HEK293 (cell line): ENCODE data around the gene HOOK1.
A peak's percentile ranks its signal among the peaks of the same experiment; 100 is the strongest.

ENCODE experiments used
- CTCF ChIA-PET: fragments of 350-600 bp; formaldehyde crosslinking; extraction: SDS; loops from one replicate; lab custom pipeline; 2021; ENCODE audit warnings: antibody characterized with exemption; lab: Yijun Ruan, JAX
- POLR2A ChIA-PET: fragments of 300-600 bp; formaldehyde crosslinking; extraction: SDS; loops from one replicate; lab custom pipeline; 2020; ENCODE audit warnings: antibody characterized with exemption, inconsistent platforms; lab: Yijun Ruan, JAX
- H3K27ac ChIP-seq: fragments of 200-500 bp; sonication (Bioruptor generic); 2 replicates; pipeline ENCODE4 v1.5.1; 2014; ENCODE audit warnings: low read depth, low read length, control low read depth, inconsistent platforms; ENCODE audit errors: extremely low read depth
- H3K36me3 ChIP-seq, 2 experiments: fragments of 200-500 bp in 1 of 2; sonication (Bioruptor generic) in 1 of 2; 1 replicate in 1 of 2; 2 replicates in 1 of 2; pipeline ENCODE4 v1.5.1; 2014 to 2017; ENCODE audit warnings: inconsistent platforms in 2 of 2, low read length in 2 of 2; ENCODE audit not compliant: control insufficient read depth in 2 of 2, insufficient read depth in 1 of 2
- H3K4me1 ChIP-seq: fragments of 200-500 bp; sonication (Bioruptor generic); 2 replicates; pipeline ENCODE4 v1.5.1; 2014; ENCODE audit warnings: mild to moderate bottlenecking, low read length, inconsistent platforms; ENCODE audit not compliant: control insufficient read depth, insufficient read depth
- H3K4me3 ChIP-seq: 2 replicates; pipeline ENCODE4 v1.5.1; 2011; ENCODE audit warnings: low read depth, mild to moderate bottlenecking, control low read depth, low read length, moderate library complexity
- H3K9me3 ChIP-seq: fragments of 200-500 bp; sonication (Bioruptor generic); 2 replicates; pipeline ENCODE4 v1.5.1; 2014; ENCODE audit warnings: low read depth, low read length, inconsistent platforms; ENCODE audit not compliant: control insufficient read depth, insufficient read depth
- BCL6B ChIP-seq: fragments of 450-650 bp; formaldehyde crosslinking; IDR thresholded peaks from 2 replicates; pipeline ENCODE4 v1.5.1; 2017; ENCODE audit warnings: missing biosample characterization, missing genetic modification characterization
- FEZF1 ChIP-seq: fragments of 450-650 bp; formaldehyde crosslinking; IDR thresholded peaks from 2 replicates; pipeline ENCODE4 v1.5.1; 2016; ENCODE audit warnings: missing biosample characterization, missing genetic modification characterization
- GLI4 ChIP-seq: fragments of 450-650 bp; formaldehyde crosslinking; IDR thresholded peaks from 2 replicates; pipeline ENCODE4 v1.5.1; 2016; ENCODE audit warnings: missing biosample characterization, missing genetic modification characterization
- HOXC10 ChIP-seq: sonication (generic); formaldehyde crosslinking; IDR thresholded peaks from 2 replicates; pipeline ENCODE4 v1.8.1; 2023; ENCODE audit warnings: mild to moderate bottlenecking, missing genetic modification reagents
- KLF16 ChIP-seq: fragments of 450-650 bp; formaldehyde crosslinking; IDR thresholded peaks from 2 replicates; pipeline ENCODE4 v1.5.1; 2017; ENCODE audit warnings: missing biosample characterization, missing genetic modification characterization
- PRDM1 ChIP-seq: fragments of 450-650 bp; formaldehyde crosslinking; IDR thresholded peaks from 2 replicates; pipeline ENCODE4; 2016; ENCODE audit warnings: missing biosample characterization, missing genetic modification characterization
- ZNF2 ChIP-seq: fragments of 450-650 bp; formaldehyde crosslinking; IDR thresholded peaks from 2 replicates; pipeline ENCODE4 v1.5.1; 2016; ENCODE audit warnings: missing biosample characterization, missing genetic modification characterization
- ZNF280D ChIP-seq: fragments of 450-650 bp; formaldehyde crosslinking; IDR thresholded peaks from 2 replicates; pipeline ENCODE4 v1.5.1; 2016; ENCODE audit warnings: missing biosample characterization, missing genetic modification characterization
- ZNF324 ChIP-seq: fragments of 450-650 bp; formaldehyde crosslinking; IDR thresholded peaks from 2 replicates; pipeline ENCODE4 v1.5.1; 2016; ENCODE audit warnings: missing biosample characterization, missing genetic modification characterization
- ZNF433 ChIP-seq: fragments of 450-650 bp; formaldehyde crosslinking; IDR thresholded peaks from 2 replicates; pipeline ENCODE4 v1.5.1; 2016; ENCODE audit warnings: missing biosample characterization, missing genetic modification characterization, low read depth
- ZNF510 ChIP-seq: fragments of 450-650 bp; formaldehyde crosslinking; IDR thresholded peaks from 2 replicates; pipeline ENCODE4 v1.5.1; 2018; ENCODE audit warnings: mild to moderate bottlenecking, missing genetic modification characterization, missing biosample characterization; ENCODE audit not compliant: insufficient replicate concordance
- ZNF645 ChIP-seq: fragments of 450-650 bp; formaldehyde crosslinking; IDR thresholded peaks from 2 replicates; pipeline ENCODE4; 2016; ENCODE audit warnings: missing biosample characterization, missing genetic modification characterization
- ZSCAN16 ChIP-seq: fragments of 450-650 bp; formaldehyde crosslinking; IDR thresholded peaks from 2 replicates; pipeline ENCODE4 v1.5.1; 2016; ENCODE audit warnings: missing biosample characterization, missing genetic modification characterization
- TF ChIP-seq, protein P1 (sequence below): fragments of 450-650 bp; formaldehyde crosslinking; IDR thresholded peaks from 2 replicates; pipeline ENCODE4 v1.5.1; 2016; ENCODE audit warnings: missing biosample characterization, missing genetic modification characterization
- TF ChIP-seq, protein P2 (sequence below): fragments of 450-650 bp; formaldehyde crosslinking; IDR thresholded peaks from 2 replicates; pipeline ENCODE4 v1.5.1; 2016; ENCODE audit warnings: missing biosample characterization, missing genetic modification characterization, borderline replicate concordance

The HOOK1 gene

DNA sequence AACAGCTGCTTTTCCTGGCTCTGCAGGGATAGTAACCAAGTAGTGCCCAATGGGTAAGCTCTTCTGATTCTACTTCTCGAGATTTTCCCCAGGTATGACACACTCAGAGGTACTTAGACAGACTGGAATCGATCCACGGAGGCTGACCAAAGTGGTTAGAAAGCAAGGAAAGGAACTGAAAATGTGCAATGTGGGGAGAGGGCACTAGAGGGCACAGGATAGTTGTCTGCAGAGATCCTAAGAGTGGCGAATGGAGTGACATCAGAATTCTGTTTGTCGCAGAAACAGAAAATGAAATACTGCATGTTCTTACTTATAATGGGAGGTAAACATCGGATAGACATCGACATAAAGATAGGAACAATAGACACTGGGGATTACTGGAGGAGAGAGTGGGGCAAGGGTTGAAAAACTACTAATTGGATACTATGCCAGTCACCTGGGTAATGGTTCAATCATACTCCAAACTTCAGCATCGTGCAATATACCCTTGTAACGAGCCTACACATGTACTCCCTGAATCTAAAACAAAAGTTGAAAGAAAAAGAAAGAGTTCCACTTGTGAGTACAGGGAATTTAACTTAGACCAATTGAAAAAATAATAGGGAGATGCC is 88.5 kb downstream of the HOOK1 start (continued):
- TF ChIP-seq, protein P1, sequence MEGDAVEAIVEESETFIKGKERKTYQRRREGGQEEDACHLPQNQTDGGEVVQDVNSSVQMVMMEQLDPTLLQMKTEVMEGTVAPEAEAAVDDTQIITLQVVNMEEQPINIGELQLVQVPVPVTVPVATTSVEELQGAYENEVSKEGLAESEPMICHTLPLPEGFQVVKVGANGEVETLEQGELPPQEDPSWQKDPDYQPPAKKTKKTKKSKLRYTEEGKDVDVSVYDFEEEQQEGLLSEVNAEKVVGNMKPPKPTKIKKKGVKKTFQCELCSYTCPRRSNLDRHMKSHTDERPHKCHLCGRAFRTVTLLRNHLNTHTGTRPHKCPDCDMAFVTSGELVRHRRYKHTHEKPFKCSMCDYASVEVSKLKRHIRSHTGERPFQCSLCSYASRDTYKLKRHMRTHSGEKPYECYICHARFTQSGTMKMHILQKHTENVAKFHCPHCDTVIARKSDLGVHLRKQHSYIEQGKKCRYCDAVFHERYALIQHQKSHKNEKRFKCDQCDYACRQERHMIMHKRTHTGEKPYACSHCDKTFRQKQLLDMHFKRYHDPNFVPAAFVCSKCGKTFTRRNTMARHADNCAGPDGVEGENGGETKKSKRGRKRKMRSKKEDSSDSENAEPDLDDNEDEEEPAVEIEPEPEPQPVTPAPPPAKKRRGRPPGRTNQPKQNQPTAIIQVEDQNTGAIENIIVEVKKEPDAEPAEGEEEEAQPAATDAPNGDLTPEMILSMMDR, result peak; percentile 41; the same call in 1 of the 2 replicates
- TF ChIP-seq PRDM1 (tag by site-specific recombination), result 0 out of 2 replicates have a peak, but pooled peaks have one; percentile 8

DNA sequence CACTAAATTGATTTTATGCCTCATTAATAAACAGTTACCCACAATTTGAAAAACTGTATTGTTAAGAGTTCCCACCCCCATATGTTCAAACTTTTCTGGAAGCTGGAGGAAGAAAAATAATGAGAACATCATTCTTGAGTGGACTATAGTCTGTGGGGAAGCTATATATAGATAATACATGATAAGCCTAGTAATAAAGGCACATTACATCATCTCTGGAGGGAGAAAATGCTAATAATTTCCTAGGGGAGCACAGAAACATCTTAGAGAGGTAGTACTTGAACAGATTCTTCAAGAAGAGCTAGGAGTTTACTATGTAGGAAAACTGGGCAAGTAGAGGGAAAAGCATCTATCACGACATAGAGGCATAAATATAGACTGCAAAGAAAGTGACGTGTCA is 92.2 kb downstream of the HOOK1 start:
- Histone ChIP-seq H3K27ac (no peak overlapping the region), H3K4me1 (no peaks in the 10 kb centered on the region), H3K4me3 (no peak overlapping the region), H3K9me3 (no peaks in the 10 kb centered on the region), H3K36me3 (peaks cover 0 to 12% of the 10 kb centered on the region in 2 experiments; a peak in 1 of 3 replicates)
- TF ChIP-seq ZNF324 (tag by site-specific recombination) (no peak), FEZF1 (tag by site-specific recombination) (no peak), BCL6B (tag by site-specific recombination) (no peak), ZNF2 (tag by site-specific recombination) (no peak)
- ChIA-PET CTCF (interaction anchor here (1.3 kb wide), 2 partner anchors 10 to 40 kb away, joined by 3 to 5 read pairs; no protein-coding TSS in a partner anchor), POLR2A (no interaction called here)

DNA sequence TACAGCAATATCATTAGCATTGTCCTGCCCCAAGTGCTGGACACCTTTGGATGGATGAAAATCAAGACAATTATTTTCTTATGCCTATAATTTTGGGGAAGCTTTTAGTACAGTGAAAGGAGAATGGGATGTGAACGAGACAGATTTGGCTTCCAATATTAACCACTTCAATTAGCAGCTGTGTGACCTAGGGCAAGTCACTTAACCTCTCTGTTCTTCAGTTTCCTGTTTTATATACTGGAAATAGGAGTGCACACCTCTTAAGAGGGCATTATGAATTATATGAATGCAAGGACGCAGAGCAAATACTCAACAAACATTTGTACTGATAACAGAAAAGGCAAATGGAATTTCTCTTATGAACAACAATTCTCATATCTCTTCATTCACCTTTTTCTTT is 93.3 kb downstream of the HOOK1 start:
- CTCF ChIA-PET, result interaction anchor here (1.3 kb wide), 1 partner anchor 39 kb away, joined by 5 read pairs; no protein-coding TSS in a partner anchor

More for the DNA sequence above, 93.3 kb downstream of the HOOK1 start:
- H3K9me3 ChIP-seq, result no peaks in the 10 kb centered on the region
- POLR2A ChIA-PET, result no interaction called here
- H3K36me3 ChIP-seq, result peaks cover 0 to 13% of the 10 kb centered on the region in 2 experiments; a peak in 1 of 3 replicates
- H3K4me1 ChIP-seq, result no peaks in the 10 kb centered on the region
- H3K27ac ChIP-seq, result no peak overlapping the region
- H3K4me3 ChIP-seq, result no peak overlapping the region
- TF ChIP-seq GLI4, result no peak
- no peak for TF ChIP-seq ZNF510
- TF ChIP-seq, protein P2, sequence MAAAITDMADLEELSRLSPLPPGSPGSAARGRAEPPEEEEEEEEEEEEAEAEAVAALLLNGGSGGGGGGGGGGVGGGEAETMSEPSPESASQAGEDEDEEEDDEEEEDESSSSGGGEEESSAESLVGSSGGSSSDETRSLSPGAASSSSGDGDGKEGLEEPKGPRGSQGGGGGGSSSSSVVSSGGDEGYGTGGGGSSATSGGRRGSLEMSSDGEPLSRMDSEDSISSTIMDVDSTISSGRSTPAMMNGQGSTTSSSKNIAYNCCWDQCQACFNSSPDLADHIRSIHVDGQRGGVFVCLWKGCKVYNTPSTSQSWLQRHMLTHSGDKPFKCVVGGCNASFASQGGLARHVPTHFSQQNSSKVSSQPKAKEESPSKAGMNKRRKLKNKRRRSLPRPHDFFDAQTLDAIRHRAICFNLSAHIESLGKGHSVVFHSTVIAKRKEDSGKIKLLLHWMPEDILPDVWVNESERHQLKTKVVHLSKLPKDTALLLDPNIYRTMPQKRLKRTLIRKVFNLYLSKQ (tag by site-specific recombination), result no peak
- TF ChIP-seq ZSCAN16, result no peak
- no peak for TF ChIP-seq KLF16
- TF ChIP-seq HOXC10 (CRISPR knock-in tag), result no peak
- TF ChIP-seq ZNF433 (tag by site-specific recombination), result no peak
- no peak for TF ChIP-seq ZNF280D (tag by site-specific recombination)
- no peak for TF ChIP-seq ZNF645 (tag by site-specific recombination)
